GM12878 (cell line): ENCODE results near the gene RREB1. TPM values are rescaled to one million over a fixed set of nuclear protein-coding genes. Genes with fewer than 3 reads are reported as not detected.

Experiments
- BCLAF1 ChIP-seq: fragments of 450-650 bp; IDR thresholded peaks from 2 replicates; pipeline ENCODE4 v1.6.1; 2017; ENCODE audit warnings: antibody characterized with exemption, mild to moderate bottlenecking, moderate library complexity
- CTCF ChIP-seq, 3 experiments: IDR thresholded peaks in 2 of 3; conservative IDR thresholded peaks in 1 of 3; 2 replicates each; pipeline ENCODE4 v1.5.1; 2011; ENCODE audit warnings: low read depth in 3 of 3, low read length in 3 of 3, mild to moderate bottlenecking in 3 of 3, control low read depth in 2 of 3, moderate library complexity in 2 of 3, inconsistent platforms in 1 of 3, mixed read lengths in 1 of 3; ENCODE audit not compliant: control insufficient read depth in 2 of 3, insufficient read depth in 1 of 3; ENCODE audit errors: extremely low read depth in 1 of 3
- ETV6 ChIP-seq, 2 experiments: fragments of 450-650 bp in 1 of 2; IDR thresholded peaks in 1 of 2; conservative IDR thresholded peaks in 1 of 2; 2 replicates each; pipeline ENCODE4 v1.6.1; 2014; ENCODE audit warnings: antibody characterized with exemption in 1 of 2, borderline replicate concordance in 1 of 2, low read depth in 1 of 2, mild to moderate bottlenecking in 1 of 2, moderate library complexity in 1 of 2
- GATAD2B ChIP-seq: fragments of 450-650 bp; conservative IDR thresholded peaks from 2 replicates; pipeline ENCODE4 v1.6.1; 2017; ENCODE audit warnings: low read depth, mild to moderate bottlenecking, moderate library complexity
- HDGF ChIP-seq: fragments of 450-650 bp; IDR thresholded peaks from 2 replicates; pipeline ENCODE4 v1.6.1; 2016; ENCODE audit warnings: antibody characterized with exemption
- IRF4 ChIP-seq: IDR thresholded peaks from 2 replicates; pipeline ENCODE4 v1.6.1; 2011; ENCODE audit warnings: low read depth, low read length
- KAT2A ChIP-seq: conservative IDR thresholded peaks from 2 replicates; pipeline ENCODE4 v1.6.1; 2011; ENCODE audit warnings: low read depth, low read length; ENCODE audit not compliant: control insufficient read depth
- KDM1A ChIP-seq: fragments of 200-600 bp; sonication (generic); IDR thresholded peaks from 2 replicates; pipeline ENCODE4 v1.6.1; 2016; ENCODE audit warnings: borderline replicate concordance
- MTA2 ChIP-seq: fragments of 450-650 bp; IDR thresholded peaks from 2 replicates; pipeline ENCODE4 v1.6.1; 2016; ENCODE audit warnings: low read depth, mild to moderate bottlenecking, moderate library complexity
- MYB ChIP-seq: fragments of 150-350 bp; IDR thresholded peaks from 2 replicates; pipeline ENCODE4 v1.6.1; 2014; ENCODE audit warnings: mild to moderate bottlenecking, low read depth, low read length, borderline replicate concordance
- NR2C1 ChIP-seq: fragments of 450-650 bp; IDR thresholded peaks from 2 replicates; pipeline ENCODE4 v1.6.1; 2017; ENCODE audit warnings: antibody characterized with exemption, mild to moderate bottlenecking, moderate library complexity
- RB1 ChIP-seq: fragments of 450-650 bp; formaldehyde crosslinking; IDR thresholded peaks from 2 replicates; pipeline ENCODE4 v1.6.1; 2017; ENCODE audit warnings: mild to moderate bottlenecking, borderline replicate concordance
- RBBP5 ChIP-seq: fragments of 200-600 bp; sonication (generic); conservative IDR thresholded peaks from 2 replicates; pipeline ENCODE4 v1.6.1; 2016
- RELB ChIP-seq: fragments of 450-650 bp; IDR thresholded peaks from 2 replicates; pipeline ENCODE4 v1.6.1; 2017; ENCODE audit warnings: low read depth, mild to moderate bottlenecking, moderate library complexity
- SPI1 ChIP-seq: IDR thresholded peaks from 2 replicates; pipeline ENCODE4 v1.6.1; 2011; ENCODE audit warnings: low read depth, mild to moderate bottlenecking, low read length, moderate library complexity, borderline replicate concordance; ENCODE audit not compliant: insufficient read depth
- TCF12 ChIP-seq: IDR thresholded peaks from 2 replicates; pipeline ENCODE4 v1.6.1; 2011; ENCODE audit warnings: low read depth, mild to moderate bottlenecking, low read length
- polyA plus RNA-seq, 11 experiments: library from polyadenylated mRNA; depleted of rRNA in 4 of 11; unstranded in 6 of 11; stranded (reverse) in 5 of 11; fragments of >200 nt; fragmentation: Nextera tagmentation in 4 of 11; fragmentation: Illumina TruSeq in 1 of 11; extraction: Ambion mirVana in 4 of 11; extraction: Trizol in 1 of 11; gene quantifications; 1 replicate in 1 of 11; 2 replicates in 10 of 11; pipeline versions ENCODE4 v1.2.1 to v1.2.3, GENCODE V29; 2011 to 2016; ENCODE audit warnings: inconsistent platforms in 2 of 11, missing spikeins in 2 of 11, low read depth in 1 of 11
- total RNA-seq, 4 experiments: library from RNA; depleted of rRNA in 3 of 4; stranded (reverse); fragments of >200 nt in 3 of 4; fragmentation: Illumina TruSeq in 1 of 4; extraction: Trizol in 1 of 4; gene quantifications; 2 replicates each; pipeline versions ENCODE4 v1.2.1 to v1.2.3, GENCODE V29; 2013 to 2021
- TF ChIP-seq, protein P1 (sequence below): fragments of 450-650 bp; IDR thresholded peaks from 2 replicates; pipeline ENCODE4 v1.6.1; 2017; ENCODE audit warnings: mild to moderate bottlenecking

Gene RREB1
- total and polyA plus RNA-seq, 10 of the 15 experiments (the other 5 are each of a cell fraction or from before 2014, with no cell fraction given): 1.9 to 30.3 (median 8.6) TPM

DNA sequence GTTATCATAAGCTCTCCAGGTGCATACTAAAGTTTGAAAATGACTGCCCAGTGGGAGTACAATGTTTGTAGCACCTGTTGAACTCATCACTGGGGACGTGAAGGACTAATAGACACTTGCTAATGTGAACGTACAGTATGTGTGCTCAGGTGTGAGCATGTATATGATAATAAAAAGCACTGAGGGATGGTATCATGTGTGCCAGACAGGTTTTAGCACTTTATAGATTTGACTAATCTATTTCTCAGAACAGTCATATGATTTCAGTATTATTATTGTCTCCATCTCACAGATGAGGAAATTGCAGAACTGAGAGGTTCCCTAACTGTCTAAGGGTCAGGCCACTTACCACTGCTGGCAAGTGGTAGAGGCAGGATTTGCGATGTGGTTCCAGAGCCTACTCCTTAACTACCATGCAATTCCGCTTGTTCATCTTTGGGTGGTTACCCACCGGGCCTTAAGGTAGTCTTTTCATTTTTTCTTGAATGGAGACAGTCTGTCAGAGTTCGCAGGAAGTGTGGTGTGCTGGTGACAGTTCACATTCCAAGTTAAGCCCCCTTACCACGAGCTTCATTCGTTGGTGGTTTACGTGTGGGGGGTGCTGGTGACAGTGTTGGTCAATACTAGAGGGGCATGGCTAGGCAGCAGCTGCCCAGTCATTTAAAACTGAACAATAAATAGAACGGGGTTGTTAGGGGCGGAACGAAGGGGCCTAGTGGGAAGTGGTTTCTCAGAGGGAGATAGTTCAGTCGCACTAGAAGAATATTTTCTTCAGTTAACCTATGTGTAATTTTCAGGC lies 46.8 kb downstream of the RREB1 start (continued):
- TF ChIP-seq BCLAF1: no peak
- 0 out of 2 replicates have a peak, but pooled peaks have one; percentile 21 for TF ChIP-seq RB1
- TF ChIP-seq KDM1A: no peak
- no peak; the same call in 1 of the 2 replicates for TF ChIP-seq HDGF
- peak; percentile 95 for TF ChIP-seq IRF4
- TF ChIP-seq TCF12: peak; percentile 33; the same call in 1 of the 2 replicates
- peak; percentile 19; the same call in 1 of the 2 replicates for TF ChIP-seq MYB
- peak; percentile 96 for TF ChIP-seq MTA2
- TF ChIP-seq RELB: peak; percentile 84; the same call in 1 of the 2 replicates
- TF ChIP-seq CTCF (IDR thresholded peaks at IDR 0.05 in 2 of 3, conservative IDR thresholded peaks at IDR 0.05 in 1 of 3; ENCODE audit: control insufficient read depth in 2 of 3, extremely low read depth in 1 of 3, insufficient read depth in 1 of 3, low read depth in 3 of 3, low read length in 3 of 3): no peak
- TF ChIP-seq ETV6 (conservative IDR thresholded peaks at IDR 0.05 in 1 of 2, IDR thresholded peaks at IDR 0.05 in 1 of 2; ENCODE audit: borderline replicate concordance in 1 of 2, low read depth in 1 of 2): peak in 1 of 2 experiments; percentile 81; a peak in 2 of 4 replicates
- TF ChIP-seq KAT2A: no peak
- TF ChIP-seq, protein P1, sequence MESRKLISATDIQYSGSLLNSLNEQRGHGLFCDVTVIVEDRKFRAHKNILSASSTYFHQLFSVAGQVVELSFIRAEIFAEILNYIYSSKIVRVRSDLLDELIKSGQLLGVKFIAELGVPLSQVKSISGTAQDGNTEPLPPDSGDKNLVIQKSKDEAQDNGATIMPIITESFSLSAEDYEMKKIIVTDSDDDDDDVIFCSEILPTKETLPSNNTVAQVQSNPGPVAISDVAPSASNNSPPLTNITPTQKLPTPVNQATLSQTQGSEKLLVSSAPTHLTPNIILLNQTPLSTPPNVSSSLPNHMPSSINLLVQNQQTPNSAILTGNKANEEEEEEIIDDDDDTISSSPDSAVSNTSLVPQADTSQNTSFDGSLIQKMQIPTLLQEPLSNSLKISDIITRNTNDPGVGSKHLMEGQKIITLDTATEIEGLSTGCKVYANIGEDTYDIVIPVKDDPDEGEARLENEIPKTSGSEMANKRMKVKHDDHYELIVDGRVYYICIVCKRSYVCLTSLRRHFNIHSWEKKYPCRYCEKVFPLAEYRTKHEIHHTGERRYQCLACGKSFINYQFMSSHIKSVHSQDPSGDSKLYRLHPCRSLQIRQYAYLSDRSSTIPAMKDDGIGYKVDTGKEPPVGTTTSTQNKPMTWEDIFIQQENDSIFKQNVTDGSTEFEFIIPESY: no peak
- peak; percentile 84 for TF ChIP-seq GATAD2B
- TF ChIP-seq SPI1: peak; percentile 94
- TF ChIP-seq RBBP5: no peak
- no peak for TF ChIP-seq NR2C1
